Hematopoietic multipotent progenitor cell treated with erythropoietin and hydrocortisone succinate and interleukin-3 and kit ligand, for 4 days (in vitro differentiated cells): Measurements from ENCODE around the gene ARID3B.

Source experiments
- DNase-seq: peaks from one replicate; pipeline ENCODE4 v3.0.0-alpha.2; 2015

ARID3B gene

DNA sequence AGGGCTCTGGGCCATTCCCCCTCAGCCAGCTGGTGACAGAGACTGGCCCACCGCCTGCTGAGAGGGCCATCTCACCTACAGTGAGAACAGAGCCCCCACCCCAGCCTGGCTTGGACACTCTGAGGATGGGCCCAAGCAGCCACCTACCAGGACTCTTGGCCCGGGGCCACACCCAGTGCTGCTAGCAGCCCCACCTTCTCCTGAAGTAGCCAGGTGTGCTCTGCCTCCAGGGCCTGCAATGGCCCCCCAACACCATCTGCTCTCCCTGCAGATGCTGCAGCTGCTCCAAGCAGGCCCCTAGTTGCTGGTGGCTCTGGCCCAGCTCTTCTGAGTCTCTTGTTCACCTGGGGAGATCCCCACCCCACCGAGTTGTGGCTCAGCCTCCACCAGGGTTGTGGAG is 67.8 kb downstream of the ARID3B start:
- DNase-seq: no peak

DNA sequence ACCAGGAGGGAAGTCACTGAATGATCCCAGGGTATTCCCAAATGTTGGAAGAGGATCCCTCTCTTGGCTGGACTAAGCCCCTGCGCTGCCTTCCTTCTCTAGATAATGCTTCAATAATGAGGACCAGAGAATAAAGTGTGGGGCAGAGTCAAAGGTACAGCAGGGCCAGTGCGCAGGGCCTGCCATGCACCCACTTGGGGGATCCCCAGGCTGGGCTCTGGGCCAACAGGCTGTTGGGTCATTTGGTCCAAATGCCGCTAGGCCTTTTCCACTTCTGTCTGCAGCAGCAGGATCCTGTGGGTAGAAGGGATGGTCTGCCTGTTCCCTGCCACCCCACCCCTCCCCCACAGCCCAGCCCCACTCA is 68.9 kb downstream of the ARID3B start:
- DNase-seq: no peak

DNA sequence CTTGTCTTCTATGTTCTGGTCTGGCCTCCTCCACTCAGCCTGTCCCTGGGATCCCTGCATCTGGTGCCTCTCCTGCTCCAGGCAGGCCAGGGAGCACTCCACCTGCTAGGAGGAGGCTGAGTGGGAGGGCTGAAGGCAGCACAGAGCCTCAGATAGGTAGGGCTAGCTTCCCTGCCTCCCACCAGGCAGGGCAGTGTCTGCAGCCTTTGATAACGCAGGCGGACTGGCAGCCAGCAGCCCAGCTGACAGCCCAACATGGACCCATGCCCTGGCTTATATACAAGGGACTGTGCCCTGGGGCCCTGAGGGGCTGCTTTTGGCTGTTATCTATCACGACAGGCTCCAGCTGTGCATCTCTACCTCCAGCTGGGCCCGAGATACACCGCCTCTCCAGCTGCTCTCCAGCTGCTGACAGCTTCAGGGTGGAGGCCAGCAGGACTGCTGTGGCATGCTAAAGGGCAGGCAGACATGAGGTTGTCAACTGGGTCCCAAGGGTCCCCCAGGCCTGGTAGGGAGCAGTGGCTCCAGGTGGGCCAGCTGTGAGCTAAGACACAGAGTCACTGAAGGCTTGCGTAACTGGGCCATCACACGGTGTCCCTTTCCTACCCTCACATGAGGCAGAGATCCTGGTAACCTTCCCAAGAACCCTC is 69.4 kb downstream of the ARID3B start:
- DNase-seq: peak; percentile 99

DNA sequence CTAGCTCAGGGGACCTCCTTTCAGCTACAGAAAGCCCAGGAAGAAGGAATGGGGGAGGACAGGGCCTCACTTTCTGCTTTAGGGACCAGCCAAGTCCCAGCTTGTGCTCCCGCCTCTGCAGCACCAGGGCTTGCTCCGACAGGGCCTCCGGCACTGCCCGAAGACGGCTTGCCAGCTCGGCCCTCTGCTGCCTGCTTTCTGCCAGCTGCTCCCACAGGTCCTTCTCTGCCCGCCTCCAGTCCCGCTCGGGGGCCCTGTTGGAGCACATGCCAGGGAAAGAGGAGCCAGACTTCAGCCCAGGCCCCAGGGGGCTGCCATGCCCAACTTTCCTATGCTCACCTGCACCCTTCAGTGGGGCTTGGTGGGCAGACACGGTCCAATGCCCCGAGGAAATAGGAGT is 70.3 kb downstream of the ARID3B start:
- no peak for DNase-seq

DNA sequence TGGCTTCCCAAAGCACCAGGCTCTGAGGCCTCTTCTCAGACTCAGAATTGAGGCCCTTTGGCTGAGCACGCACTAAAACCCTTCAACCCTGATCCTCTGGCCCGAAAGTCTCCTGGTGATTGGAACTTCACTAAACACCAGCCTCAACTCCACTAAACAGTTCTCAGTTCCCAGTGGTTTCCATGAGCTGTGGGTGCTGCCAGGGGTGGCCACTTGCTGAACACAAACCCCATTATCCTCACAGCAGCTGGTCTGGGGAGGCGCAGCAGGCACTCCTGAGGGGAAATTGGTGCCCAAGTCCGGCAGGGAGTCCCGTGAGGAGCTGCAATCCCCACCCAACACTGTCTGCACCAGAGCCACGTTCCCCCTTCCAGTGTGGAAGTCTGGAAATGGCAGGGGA is 70.8 kb downstream of the ARID3B start:
- DNase-seq: no peak

DNA sequence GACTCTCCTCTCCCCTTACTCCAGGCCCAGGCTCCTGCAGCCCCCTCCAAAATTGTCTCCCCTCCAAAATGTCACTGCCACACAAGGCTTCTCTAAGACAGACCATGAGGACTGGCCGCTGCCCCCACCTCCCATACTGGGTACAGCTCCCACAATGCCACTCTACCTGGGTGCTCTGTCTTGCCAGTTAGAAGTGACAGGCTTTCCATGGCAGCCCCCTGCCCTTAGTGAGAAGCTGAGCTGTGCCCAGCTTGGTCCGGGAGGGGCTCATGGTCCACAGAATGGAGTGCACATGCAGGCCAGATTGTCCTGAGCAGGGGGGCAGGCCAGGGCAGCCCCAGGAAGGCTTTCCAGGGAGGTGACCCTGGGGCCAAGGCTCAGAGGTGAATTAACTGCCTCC is 71.7 kb downstream of the ARID3B start:
- DNase-seq: no peak

DNA sequence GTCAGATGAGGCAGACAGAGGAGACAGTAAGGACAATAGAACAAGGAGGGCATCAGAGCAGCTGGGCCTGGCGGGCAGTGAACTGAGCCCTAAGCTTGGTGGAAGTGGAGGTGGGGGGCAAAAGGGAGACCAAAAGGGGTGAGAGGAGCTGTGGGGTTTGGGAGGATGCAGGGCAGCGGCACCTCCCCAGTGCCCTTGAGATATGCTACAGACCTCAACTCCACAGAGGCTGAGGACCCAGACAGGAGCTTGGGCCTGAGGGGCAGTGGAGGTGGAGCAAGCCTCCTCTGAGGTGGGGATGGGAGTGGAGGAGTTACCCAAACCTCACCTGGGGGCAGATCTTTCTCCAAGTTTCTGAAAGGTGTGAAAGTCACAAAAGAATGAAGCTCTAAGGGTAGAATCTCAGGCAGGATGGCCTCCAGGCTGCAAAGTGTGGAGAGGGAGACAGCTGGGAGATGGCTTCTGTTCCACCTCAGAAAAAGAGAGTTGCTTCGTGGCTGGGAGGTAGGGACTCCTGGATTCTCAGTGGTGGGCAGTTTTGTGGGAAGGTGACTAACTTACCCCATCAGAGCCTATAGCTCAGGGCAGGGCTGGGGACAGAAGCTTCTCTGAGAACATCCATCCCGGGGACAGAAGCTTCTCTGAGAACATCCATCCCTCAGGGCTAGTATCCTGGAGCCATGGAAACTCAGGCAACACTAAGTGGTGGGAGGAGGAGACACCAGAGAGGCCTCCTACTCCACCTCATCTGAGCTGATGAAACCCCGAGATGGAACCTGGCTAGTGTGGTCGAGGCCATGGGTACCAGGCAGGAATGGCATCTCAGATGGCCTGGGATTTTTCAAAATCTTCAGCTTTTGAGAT is 72.3 kb downstream of the ARID3B start:
- DNase-seq: no peak

DNA sequence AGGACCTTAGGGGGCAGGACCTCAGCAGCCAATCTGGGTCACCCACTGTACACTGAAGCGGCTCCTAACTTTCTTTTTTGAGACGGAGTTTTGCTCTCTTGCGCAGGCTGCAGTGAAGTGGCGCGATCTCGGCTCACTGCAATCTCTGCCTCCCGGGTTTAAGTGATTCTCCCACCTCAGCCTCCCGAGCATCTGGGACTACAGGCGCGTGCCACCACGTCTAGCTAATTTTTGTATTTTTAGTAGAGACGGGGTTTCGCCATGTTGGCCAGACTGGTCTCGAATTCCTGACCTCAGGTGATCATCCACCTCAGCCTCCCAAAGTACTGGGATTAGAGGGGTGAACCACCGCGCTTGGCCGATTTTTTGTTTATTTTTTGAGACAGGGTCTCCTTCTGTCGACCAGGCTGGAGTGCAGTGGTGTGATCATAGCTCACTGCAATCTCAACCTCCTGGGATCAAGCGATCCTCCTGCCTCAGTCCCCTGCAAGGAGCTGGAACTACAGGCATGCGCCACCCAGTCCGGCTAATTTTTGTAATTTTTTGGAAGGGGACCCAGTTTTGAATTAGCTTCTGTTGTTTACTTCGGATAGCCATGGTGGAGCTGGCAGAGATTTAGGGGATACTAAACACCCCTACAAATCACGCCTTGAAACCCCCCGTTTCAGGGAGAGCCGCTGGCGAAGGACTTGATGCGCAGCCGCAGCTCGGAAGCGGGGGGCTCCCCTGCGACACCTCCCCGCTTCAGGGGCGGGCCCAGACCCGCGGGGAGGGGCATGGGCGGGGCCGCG is 73.1 kb downstream of the ARID3B start:
- DNase-seq: no peak

DNA sequence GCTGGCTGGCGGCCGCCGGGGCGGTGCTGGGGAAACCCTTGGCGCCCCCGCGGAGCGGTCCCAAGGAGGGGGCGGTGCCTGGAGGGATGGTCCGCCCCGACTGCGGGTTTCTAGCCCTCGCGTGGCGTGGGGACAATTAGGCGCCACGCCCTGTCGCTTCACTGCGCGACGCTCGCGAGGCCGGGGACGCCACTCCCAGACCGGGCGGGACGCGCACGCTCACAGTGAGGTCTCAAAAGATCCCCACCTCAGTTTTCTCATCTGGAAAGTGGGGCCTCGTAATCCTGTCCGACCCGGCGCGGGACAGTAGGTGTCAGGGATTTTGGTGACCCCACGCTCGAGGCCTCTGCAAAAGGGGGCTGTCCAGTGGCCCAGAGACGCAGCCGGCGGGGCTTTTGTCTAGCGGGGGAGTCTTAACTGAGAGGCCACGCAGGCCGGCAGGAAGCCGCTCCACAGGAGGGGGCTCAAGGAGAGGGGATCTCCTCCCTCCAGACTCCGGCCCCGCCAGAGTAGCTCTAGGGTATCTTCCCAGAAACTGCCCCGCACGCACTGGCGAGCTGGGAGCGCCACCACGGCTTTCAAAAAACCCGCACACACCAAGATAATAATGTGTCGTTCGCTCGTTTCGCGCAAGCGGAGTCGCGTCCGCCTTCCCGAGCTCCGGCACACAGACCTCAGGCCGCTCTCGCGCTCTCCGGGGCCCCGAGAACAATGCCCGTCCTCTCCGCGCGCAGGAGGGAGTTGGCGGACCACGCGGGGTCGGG is 73.9 kb downstream of the ARID3B start:
- DNase-seq: peak; percentile 89

DNA sequence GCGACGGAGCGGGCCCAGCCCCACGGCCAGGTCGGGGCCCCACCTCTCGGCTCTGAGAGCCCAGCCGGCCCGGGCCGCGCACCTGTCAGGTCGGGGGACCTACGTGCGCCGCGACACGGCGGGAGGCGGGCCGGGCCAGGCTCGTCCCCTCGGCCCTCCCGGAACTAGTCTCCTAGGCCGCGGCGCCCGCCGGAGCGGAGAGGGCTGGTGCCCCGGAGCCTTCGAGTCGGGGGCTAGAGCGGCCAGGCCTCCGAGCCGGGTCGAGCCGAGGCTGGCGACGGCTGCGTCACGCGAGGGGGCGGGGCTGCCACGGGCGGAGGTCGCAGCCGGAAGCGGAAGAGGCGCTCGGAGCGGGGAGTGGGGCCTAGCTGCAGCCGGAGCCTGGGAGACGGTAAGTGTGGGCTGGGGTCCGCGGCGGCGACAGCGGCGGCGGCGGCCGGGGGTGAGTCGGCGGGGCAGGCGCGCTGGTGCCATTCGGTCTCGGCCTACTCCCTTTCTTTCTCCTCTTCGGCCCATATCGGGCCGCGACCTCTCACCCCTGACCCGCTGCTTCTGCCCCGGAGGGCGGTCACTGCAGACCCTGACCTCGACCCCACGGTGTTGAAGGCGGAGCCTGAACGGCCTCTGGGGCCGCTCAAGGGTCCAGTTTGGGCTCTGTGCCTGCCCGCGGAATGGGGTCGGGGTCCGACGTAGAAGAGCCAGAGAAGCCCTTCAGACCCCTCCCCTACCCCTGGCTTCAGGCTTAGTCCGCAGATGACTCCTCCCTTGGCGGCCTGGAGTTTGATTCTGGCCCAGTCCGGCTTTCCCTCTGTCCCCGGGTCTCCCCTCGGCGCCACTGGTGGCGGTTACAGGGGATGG is 74.7 kb downstream of the ARID3B start, which contains the start of gene CLK3:
TSS of gene CLK3 (plus strand) at position 329 of the 858 bp plus-strand sequence. CDS start 3,361 bp downstream, outside the sequence.
- DNase-seq: peak; percentile 98

DNA sequence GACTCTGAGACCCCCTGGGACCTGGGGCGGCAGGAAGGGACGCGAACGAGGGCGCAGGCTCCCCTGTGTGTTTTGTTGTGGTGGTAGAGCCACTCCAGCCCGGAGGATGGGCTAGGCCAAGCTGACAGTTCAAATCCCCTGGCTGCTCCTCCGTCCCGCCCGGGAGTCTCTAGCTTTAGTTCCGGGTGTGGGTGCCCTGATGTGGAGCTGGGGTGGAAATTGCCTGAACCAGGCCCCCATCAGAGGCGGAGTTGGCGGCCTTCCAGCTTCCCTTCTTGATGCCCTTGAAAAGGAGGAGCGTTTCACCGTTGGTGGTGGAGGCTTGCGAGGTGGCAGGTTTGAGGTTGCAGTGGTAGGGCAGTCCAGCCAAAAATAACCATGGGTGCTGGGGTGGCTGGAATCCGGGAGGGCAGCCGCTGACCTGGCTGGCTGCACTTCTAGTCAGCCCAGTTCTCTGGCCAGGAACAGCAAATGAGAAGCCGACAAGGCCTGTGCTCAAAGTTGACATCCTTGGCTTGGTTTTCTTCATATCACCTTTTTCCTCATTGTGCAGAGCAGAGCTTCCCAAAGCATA is 75.4 kb downstream of the ARID3B start:
- peak; percentile 92 for DNase-seq

DNA sequence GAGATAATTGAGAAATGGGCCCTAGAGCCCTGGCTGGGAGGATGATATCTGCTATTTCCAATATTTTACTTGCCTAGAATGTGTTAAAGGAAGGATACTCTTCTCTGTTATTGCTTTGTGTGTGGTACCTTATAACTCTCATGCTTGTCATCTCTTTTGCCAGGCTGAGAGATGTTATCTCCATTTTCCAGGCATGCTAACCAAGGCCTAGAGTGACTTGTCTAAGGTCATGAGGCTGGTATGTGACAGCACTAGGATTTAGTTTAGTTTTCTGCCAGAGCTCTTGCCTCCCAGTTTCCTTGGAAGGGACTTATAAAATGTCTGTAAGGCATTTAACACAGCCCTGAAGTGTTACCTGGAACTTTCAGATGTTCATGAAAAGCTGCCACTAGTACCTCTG is 76.0 kb downstream of the ARID3B start:
- DNase-seq: peak; percentile 37

DNA sequence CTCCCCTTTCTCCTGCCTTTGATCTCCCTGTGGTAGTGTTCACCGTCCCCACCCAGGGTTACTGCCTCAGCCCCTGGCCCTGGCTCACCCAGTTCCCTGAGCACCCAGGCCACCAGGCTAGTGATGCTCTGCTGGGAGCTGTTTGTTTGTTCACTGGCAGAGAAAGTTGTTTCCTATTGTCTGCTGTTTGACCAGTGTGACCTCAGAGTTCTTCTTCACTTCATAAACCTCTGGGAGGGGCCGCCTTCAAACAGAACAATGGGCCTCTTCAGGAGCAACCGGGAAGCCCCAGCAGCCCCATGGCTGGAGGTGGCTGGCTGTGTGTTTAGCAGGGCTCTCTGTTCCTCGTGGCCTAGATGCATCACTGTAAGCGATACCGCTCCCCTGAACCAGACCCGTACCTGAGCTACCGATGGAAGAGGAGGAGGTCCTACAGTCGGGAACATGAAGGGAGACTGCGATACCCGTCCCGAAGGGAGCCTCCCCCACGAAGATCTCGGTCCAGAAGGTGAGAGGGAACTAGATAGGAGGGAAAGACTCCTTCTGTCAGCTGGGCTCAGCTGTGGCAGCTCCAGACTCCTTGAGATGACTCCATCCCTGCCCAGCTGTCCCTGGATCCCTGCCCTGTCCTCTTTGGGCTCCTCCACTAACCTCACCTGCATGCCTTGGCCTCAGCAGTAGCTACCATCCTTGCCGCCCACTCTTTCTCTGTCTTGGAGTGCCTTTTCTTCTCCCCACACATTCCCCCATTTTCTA is 78.0 kb downstream of the ARID3B start:
- DNase-seq: no peak

DNA sequence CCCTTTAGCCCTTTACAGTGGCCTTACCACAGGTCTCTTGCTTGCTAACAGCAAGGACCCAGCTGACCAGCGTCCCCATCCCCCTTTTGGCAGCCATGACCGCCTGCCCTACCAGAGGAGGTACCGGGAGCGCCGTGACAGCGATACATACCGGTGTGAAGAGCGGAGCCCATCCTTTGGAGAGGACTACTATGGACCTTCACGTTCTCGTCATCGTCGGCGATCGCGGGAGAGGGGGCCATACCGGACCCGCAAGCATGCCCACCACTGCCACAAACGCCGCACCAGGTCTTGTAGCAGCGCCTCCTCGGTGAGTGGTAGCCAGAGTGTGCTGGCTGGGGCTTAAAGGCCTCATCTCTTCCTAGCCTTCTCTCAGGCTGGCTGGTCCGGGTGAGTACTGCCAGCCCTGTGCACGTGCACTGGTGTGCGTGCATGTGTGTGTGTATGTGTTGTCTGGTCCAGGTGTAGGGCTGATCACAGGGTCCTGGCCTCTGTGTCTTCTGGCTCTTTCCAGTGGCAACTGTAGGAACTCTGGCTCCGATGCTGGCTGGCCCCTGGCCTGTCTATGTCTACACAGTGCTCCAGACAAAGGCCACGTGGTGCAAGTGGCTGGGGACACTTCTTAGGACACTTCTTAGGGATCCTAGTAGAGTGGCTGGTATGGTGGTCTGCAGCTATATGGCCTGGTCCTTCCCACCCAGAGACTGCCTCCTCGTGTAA is 79.1 kb downstream of the ARID3B start:
- no peak for DNase-seq

DNA sequence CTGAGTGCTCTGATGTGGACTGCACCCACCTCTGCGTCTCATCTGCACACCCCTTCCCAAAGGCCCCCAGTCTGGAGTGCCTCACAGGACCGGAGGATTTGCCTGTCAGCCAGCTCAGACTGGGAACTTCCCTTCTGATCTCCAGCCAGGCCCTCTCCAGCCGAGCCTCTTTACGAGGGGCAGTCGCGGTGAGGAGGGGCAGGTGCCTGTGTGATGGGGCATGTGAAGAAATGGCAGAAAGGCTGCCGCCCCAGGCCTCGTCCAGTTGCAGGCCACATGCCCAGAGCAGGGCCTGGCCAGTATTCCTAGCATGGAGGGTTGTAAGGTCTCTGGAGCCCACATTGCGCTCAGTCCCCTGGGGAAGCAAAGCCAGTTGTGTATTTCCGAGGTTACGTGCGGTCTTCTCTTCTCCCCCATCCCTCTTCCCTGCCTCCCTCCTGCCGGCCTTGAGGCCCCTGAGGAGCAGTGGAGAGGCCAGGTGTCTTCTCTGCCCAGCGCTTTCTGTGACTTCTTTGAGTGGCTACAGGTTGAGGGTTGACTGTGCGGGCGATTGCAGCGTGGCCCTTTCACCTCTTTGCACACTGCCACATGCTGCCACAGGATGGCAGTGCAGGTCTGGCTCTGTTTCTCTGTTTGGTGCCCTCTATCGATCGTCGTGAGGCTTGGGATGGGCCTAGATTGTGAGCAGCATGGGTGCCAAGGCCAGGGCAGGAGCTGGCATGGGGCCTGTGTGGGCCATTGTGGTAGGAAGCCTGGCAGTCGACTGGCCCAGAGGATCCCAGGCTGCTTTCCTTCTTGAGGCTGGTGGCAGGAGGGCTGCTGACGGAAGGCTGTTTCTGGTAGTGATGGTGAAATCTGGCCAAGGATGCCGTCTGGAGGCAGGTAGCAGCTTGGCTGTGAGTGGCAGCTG is 79.9 kb downstream of the ARID3B start:
- DNase-seq: peak; percentile 93

DNA sequence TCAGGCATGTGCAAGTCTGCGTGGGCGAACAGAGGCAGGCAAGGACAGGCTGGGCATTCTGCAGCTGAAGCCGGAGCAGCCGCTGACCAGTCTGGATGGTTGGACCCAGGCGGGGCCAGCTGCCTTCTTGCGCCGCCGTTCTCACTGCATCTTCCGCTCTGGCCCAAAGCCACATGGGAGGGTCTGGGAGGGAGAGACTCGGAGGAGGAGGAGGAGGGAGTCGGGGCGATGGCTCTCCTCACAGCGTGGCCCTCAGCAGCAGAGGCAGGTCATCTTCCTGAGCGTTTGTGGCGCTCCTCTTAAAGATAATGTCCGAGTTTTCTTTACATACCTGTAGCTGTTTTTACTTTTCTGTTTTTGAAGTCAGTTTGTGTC is 80.5 kb downstream of the ARID3B start:
- DNase-seq: no peak

DNA sequence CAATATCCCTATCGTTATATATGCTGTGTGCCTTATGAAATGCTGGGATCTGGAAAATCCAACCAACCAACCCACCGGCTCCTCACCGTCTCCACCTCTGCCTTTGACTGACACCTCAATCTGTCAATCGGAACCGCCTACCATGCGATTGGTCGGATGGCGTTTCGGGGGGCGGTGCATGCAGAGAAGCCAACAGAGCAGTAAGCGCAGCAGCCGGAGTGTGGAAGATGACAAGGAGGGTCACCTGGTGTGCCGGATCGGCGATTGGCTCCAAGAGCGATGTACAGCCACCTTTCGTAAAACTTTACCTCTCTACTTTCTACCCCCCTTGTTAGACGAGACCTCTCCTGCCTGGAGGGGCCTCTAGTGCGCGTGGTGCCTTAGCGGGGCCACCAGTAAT is 80.9 kb downstream of the ARID3B start:
- no peak for DNase-seq

DNA sequence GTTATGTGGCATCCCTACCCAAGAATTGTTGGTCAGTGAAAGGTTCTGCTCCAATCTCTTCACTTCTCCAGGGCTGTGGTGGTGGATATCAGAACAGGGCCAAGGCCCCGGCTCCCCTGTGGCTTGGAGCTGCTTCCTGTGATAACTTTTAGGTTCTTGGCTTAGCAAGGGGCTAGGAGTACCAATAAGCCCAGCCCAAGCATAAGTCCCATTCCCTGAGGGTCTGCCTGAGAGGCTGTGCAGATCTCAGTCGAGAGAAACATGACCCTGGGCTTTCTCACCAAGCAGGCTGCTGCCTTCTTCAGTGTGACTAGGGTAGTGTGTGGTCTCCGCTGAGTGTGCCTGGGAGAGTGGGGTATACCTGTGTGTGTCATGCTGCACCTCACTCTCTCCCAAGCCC is 81.7 kb downstream of the ARID3B start:
- DNase-seq: no peak

DNA sequence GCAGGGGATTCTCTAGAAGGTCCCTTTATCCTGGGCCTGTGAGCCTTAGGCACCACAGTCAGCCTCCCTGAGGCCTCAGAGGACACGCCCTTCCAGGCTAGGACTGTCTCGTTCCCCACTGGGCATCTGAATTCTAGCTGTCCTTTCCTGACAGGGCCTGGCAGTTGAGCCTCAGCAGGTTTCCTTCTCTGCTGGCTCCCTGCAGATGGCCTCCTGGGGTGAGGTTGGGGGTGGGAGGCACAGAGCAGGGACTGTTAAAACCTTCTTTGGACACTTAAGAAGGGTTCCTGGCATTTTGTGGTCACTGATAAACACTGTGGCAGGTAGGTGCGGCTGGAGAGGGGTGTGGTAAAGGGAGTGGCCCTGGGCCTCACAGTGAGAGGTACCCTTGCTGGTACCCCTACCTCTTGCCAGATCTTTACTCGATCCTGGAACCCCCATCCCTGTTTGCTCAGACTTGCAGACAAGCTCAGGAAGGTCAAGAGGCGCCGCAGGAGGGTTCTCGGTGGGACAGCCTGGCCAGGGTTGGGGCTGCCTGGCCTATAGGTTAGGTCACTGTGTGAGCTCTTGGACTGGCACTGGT is 83.1 kb downstream of the ARID3B start:
- no peak for DNase-seq
